Kidney (tissue), 14 donors: ENCODE measurements around the gene TMEM154. TPM values are rescaled to one million over a fixed set of nuclear protein-coding genes. Genes with fewer than 3 reads are reported as not detected.
"Not testable (repeated sequence)": the region's sequence is repeated elsewhere in the genome, so short reads cannot be mapped to it uniquely, and the experiment has no call there.

Experiments
- DNase-seq, 5 donors: peaks; one replicate each; pipeline ENCODE4 v3.0.0-alpha.2; 2013 to 2020
- FAIRE-seq: peaks from 2 replicates; lab custom pipeline; 2012; peaks lifted over from hg19 to GRCh38; lab: Jason Lieb, UNC
- H3K27ac ChIP-seq, 2 donors: one replicate each; pipeline ENCODE4 v1.7.0; 2013; ENCODE audit warnings: low read depth in 2 of 2, low read length in 2 of 2, inconsistent platforms in 1 of 2
- H3K27me3 ChIP-seq: one replicate; pipeline ENCODE4 v1.7.1; 2013; ENCODE audit warnings: low read length, inconsistent platforms; ENCODE audit not compliant: control insufficient read depth, insufficient read depth
- H3K36me3 ChIP-seq, 3 donors: one replicate each; pipeline versions ENCODE4 v1.7.0 to v1.7.1; 2013; ENCODE audit warnings: low read length in 3 of 3, control low read depth in 1 of 3, inconsistent platforms in 1 of 3; ENCODE audit not compliant: insufficient read depth in 3 of 3, control insufficient read depth in 2 of 3
- H3K4me1 ChIP-seq, 3 donors: one replicate each; pipeline versions ENCODE4 v1.7.0 to v1.7.1; 2013; ENCODE audit warnings: low read length in 3 of 3, inconsistent platforms in 1 of 3, low read depth in 1 of 3; ENCODE audit not compliant: control insufficient read depth in 2 of 3, insufficient read depth in 2 of 3
- H3K4me3 ChIP-seq, 3 donors: one replicate each; pipeline versions ENCODE4 v1.7.0 to v1.8.1; 2013; ENCODE audit warnings: low read length in 3 of 3, control low read depth in 1 of 3, inconsistent platforms in 1 of 3
- H3K9ac ChIP-seq, 3 donors: one replicate each; pipeline versions ENCODE4 v1.7.0 to v1.7.1; 2013; ENCODE audit warnings: low read length in 3 of 3, control low read depth in 1 of 3, inconsistent platforms in 1 of 3
- H3K9me3 ChIP-seq, 3 donors: one replicate each; pipeline versions ENCODE4 v1.7.0 to v1.7.1; 2013; ENCODE audit warnings: low read length in 3 of 3, control low read depth in 1 of 3, inconsistent platforms in 1 of 3; ENCODE audit not compliant: control insufficient read depth in 2 of 3, insufficient read depth in 1 of 3
- CTCF ChIP-seq: IDR thresholded peaks from 3 replicates; pipeline ENCODE4 v1.5.1; 2012; ENCODE audit warnings: mild to moderate bottlenecking, moderate library complexity, borderline replicate concordance; ENCODE audit not compliant: insufficient read depth; ENCODE audit errors: extremely low read depth
- intact Hi-C: fragments of 100-400 bp; cut with DNase I; formaldehyde crosslinking; loops from one replicate; pipeline ENCODE4 v1.11.1; 2022
- polyA plus RNA-seq: library from polyadenylated mRNA; stranded (reverse); fragments of 350-450 nt; fragmentation: Illumina TruSeq; extraction: RNeasy Lipid Tissue Mini Kit (QIAGEN cat#74804); gene quantifications from one replicate; pipeline ENCODE4 v1.2.3, GENCODE V29; 2014; ENCODE audit warnings: low read depth, low replicate concordance; ENCODE audit not compliant: insufficient read depth
- total RNA-seq: library from RNA; stranded (reverse); fragmentation: NEBNext Ultra II Directional; extraction: Animal tissue kit (Norgen Biotek cat#: 25700); gene quantifications from one replicate; pipeline ENCODE4 v1.2.1, GENCODE V29; 2021
- donor health status: control.
- donor health status: control.
- donor health status: control.
- donor health status: control.
- donor health status: control.
- donor health status: DM: yes; HTN: yes; CAD: no.
- donor health status: Normal renal cell carcinoma (clear cell type).

Gene TMEM154
- total and polyA plus RNA-seq, 2 donors from 2014 or later, result 0.09 to 11.0 TPM

DNA sequence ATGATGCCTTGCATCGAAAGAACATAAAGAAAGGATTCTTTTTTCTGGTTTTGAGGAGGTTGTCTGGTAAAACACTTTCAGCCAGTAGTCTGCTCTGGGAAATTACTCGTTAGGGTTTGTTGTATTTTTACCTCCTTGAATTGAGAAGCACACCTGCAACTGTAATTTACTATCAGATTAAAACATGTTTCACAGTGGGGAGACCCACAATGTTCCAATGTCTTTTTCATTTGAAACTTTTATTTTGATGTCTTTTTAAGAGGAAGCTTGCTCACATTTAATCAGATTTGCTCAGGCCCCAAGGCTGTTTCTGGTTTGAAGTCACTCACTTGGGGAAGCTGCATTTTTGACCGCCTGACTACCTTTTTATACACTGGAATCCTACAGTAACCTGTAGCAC, 12.0 kb downstream of the TMEM154 start:
- intact Hi-C loops, result no loop called here
- no peak for FAIRE-seq

GRCh38 chr4:152666946-152667345, 12.9 kb downstream of the TMEM154 start:
- intact Hi-C loops, result no loop called here
- no peak for FAIRE-seq
- Histone ChIP-seq H3K4me3 (no peak overlapping the region), H3K4me1 (peaks cover 0 to 2% (median 0%) of the 10 kb centered on the region in 3 donors), H3K27ac (no peak overlapping the region), H3K27me3 (no peaks in the 10 kb centered on the region), H3K9me3 (no peaks in the 10 kb centered on the region), H3K9ac (no peak overlapping the region), H3K36me3 (no peaks in the 10 kb centered on the region)
- no peak for DNase-seq
- no peak for TF ChIP-seq CTCF

More for the DNA sequence above, 12.0 kb downstream of the TMEM154 start:
- Histone ChIP-seq H3K36me3 (no peaks in the 10 kb centered on the region), H3K9me3 (no peaks in the 10 kb centered on the region), H3K4me3 (no peak overlapping the region), H3K27me3 (no peaks in the 10 kb centered on the region), H3K4me1 (no peaks in the 10 kb centered on the region), H3K27ac (no peak overlapping the region), H3K9ac (no peak overlapping the region)
- peak in 2 of 5 donors; percentile 22 to 39 for DNase-seq
- no peak for TF ChIP-seq CTCF

DNA sequence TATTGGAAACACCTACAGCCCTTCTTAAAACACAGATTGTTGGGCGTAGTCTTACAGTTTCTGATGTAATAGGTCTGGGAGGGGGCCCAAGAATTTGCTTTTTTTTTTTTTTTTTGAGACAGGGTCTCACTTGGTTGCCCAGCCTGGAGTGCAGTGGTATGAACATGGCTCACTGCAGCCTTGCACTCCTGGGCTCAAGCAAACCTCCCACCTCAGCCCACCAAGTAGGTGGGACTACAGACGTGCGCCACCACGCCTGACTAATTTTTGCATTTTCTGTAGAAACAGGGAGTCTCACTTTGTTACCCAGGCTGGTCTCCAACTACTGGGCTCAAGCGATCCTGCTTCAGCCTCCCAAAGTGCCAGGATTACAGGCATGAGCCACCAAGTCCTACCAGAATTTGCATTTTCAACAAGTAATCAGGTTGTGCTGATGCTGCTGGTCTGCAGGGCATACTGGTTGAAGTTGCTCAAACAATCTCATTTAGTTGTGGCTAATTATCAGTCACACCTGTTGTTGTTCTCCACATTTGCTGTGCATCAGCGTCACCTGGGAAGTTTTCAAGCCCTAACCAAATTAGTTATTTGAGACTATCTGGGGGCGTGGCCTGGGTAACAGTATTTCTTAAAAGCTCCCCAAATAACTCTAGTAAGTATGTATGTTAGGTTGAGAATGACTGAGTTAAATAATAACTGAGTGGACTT, 14.0 kb downstream of the TMEM154 start:
- FAIRE-seq, result no peak
- no peak overlapping the region for H3K9ac ChIP-seq

GRCh38 chr4:152664067-152664378, 15.8 kb downstream of the TMEM154 start:
- H3K9me3 ChIP-seq, DNase-seq, H3K27ac ChIP-seq, FAIRE-seq, intact Hi-C loops, H3K9ac ChIP-seq, H3K36me3 ChIP-seq, H3K4me1 ChIP-seq, H3K27me3 ChIP-seq, H3K4me3 ChIP-seq: not testable (repeated sequence)

More for the DNA sequence above, 14.0 kb downstream of the TMEM154 start:
- no peak for DNase-seq
- no peaks in the 10 kb centered on the region for H3K36me3 ChIP-seq
- H3K9me3 ChIP-seq, result no peaks in the 10 kb centered on the region
- no peak overlapping the region for H3K4me3 ChIP-seq
- TF ChIP-seq CTCF, result no peak
- H3K27me3 ChIP-seq, result no peaks in the 10 kb centered on the region
- H3K27ac ChIP-seq, result no peak overlapping the region
- intact Hi-C loops, result no loop called here
- peaks cover 0 to 2% (median 0%) of the 10 kb centered on the region in 3 donors for H3K4me1 ChIP-seq
